Measurements from ENCODE around the gene NACAD.
A peak's percentile ranks its signal among the peaks of the same experiment; 100 is the strongest.

NACAD gene

DNA sequence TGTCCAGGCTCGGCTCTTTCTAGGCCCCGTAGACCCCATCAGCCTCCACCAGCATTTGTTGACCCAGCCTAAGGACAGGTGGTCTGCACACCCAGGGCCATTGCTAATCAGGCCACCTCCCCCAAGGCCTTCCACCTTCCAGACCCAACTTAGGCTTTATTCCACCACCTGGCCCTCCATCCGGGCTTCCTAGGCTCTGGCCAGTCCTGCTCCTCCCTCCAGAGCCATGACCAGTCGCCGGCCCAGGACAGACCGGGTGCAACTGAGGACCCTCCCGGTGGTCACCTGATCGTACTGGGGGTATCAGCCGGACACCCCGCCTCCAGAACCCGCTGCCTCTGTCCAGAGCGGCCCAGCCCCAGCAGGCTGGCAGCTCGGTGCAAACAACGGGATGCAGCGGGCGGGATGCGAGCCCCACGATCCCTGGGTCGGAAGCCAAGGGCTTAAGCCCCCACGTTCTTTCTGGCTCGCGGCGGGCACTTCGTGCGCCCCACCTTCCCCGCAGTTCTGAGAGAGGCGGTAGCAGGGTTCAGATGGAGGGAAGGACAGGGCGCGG, 545 bp downstream of the NACAD start:
- DNase-seq (ENCODE audit: low spot score): no peak

DNA sequence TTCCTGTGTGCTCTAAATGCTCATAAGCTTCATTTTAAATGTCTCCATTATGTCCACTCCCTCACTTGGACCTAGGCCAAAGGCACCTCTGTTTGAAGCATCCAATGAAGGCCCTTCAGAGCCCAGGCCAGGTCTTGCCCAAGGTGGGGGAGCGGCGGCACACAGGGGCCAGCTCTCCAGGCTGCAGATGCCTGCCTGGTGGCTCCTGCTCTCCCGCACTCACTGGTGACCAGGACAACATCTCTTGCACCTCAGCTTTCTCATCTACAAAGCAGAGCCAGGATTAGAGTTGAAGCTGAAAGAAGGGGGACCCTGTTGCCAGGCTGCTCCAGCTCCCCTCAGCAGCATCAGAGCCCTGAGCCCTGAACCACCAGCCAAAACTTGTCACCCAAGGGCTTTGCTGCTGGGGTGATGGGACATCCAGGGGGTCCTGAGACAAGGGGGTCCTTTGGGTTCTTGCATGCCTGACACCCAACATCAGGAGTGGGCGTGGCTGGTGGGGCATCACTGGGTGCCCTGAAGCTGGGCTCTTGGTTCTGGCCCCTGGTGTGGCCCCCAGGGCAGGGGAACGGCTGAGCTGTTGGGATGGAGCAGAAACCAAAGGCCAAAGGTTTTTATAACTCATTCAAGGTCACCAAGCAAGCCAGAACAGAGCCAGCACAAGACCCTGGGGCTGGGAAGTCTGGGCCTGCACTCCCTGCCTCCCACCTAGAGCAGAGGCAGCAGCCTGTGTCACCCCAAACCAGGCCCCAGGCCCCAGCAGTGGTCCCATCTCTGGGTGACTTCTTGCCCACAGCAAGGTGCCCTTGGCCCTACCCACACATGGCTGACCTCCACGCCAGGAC, 1.2 kb downstream of the NACAD start:
- DNase-seq (ENCODE audit: low spot score): no peak

DNA sequence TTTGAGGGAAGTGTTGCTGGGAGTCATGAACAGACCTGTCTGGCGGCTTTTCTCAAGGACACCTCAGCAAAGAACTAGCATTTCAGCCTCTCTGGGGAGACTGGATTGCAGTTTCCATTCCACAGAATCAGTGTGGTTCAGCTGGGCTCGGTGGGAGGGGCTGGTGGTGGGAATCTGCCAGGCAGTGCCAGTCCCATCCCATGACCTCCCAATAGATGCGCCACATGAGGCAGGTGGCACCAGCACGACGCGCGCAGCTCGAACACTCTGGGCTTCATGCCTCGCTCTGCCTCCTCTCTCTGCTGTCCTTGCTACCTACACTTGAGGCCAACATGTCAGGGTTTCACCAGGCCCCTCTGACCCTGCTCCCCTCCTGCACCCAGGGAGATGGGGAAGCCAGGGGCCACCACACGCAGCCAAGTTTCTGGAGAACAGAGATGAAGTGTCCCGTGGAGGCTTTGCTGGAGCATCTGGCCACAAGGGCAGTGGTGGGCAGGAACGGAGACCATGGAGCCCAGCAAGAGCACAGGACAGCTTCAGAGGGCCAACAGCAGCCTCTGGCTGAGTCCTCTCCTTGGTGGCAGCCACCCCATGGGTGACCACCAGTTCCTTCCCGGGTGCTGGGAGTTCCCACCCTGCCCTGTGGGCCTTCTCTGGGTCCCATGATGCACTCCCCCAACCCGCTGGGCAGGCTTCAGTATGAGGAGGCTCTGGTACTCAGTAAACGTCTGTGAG, 2.3 kb downstream of the NACAD start:
- no peak for DNase-seq (ENCODE audit: low spot score)

DNA sequence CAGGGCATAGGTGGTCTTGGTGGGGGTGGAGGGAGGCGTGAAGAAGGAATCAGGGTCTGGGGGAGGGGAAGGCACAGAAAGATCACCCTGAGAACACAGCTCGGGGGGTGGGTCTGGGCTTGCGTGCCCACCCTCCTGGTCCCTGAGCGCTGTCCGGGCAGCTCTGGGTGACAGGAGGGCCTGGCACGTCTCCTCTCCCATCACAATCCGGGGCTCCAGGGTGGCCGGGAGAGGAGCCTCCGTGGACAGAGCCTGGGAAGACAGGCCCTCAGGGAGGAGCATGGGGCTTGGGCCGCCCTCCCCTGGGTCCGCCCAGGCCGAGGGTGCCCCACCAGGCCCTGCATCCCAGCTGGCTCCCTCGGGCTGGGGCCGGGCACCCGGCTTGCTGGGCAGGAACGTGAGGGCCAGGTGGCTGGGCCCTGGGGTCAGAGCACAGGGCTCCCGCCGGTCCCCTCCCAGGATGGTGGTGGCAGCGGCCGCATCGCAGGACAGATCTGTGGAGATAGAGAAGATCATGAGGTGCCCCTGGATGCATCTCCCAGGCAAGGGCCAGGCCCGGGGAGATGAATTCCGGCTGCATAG, 3.1 kb downstream of the NACAD start:
- DNase-seq (ENCODE audit: low spot score): no peak

DNA sequence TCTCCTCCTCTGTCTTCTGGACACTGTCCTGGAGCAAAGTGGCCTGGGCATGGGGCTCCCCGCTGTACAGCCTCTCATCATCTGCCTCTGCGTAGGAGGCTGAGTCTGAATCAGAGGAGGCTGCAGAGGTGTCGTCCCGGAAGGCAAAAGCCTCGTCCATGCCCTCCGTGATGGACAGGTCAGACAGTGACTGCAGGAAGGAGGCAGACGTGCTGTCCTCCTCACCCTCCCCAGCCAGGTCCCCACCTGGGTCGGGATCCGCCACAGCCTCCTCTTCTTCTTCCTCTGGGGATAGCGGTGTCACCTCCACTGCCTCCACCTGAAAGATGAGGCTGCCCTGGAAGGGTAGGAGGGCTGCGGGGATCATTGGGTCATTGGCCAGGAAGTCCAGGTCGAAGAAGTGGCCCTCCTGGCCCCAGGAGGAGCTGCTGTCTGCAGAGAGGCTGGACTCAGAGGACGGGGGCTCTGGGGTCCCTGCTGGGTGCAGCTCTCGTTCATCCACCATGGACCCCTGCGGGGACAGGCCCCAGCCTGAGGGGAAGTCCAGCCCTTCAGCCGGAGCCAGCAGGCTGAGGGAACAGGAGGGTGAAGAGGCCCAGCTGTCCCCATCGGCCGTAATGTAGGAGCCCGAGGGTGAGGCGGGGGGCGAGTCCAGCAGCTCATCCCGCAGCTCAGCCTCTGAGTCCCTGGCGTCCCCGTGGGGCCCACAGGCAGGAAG, 3.7 kb downstream of the NACAD start:
- no peak for DNase-seq (ENCODE audit: low spot score)

DNA sequence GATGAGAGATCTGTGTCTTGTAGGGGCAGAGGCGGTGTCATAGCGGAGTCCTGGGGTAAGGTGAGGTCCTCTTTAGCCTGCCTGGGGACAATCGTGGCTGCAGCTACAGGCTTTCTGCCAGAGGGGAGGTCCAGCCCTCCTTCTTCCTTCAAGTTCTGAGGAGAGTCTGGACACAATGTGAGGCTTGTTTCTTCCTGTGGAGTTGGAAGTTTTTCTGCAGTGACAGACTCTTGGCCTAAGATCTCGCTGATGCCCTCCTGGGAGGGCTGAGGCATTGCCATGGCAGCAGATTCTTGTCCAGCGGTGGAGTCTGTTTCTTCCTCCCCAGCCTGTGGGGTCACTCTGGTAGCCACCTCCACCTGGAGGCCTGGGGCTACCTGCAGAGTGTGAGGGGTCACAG, 4.4 kb downstream of the NACAD start:
- no peak for DNase-seq (ENCODE audit: low spot score)

DNA sequence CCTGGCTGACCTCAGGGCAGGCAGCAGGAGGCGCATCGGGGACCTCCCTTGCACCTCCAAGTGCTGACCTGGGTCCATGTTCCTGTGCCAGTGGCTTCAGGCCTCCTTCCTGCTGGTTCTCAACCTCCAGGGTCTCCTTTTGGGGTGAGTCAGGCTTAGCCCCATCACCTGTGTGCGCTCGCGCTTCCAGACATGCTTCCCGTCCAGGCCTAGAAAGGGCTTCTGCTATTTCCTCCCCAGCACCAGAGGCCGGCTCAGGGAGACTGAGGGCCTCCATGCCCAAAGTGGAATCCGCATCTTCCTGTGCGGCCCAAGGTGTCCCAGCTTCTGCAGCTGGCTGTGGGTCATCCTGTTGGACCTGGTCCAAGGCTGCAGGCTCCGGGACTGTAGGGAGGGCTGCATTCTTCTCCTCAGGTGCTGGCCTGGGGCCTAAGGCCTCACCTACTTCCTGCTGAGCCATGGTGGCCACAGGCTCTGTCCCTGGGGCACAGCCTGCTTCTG, 5.9 kb downstream of the NACAD start:
- DNase-seq (ENCODE audit: low spot score): peak; percentile 68

DNA sequence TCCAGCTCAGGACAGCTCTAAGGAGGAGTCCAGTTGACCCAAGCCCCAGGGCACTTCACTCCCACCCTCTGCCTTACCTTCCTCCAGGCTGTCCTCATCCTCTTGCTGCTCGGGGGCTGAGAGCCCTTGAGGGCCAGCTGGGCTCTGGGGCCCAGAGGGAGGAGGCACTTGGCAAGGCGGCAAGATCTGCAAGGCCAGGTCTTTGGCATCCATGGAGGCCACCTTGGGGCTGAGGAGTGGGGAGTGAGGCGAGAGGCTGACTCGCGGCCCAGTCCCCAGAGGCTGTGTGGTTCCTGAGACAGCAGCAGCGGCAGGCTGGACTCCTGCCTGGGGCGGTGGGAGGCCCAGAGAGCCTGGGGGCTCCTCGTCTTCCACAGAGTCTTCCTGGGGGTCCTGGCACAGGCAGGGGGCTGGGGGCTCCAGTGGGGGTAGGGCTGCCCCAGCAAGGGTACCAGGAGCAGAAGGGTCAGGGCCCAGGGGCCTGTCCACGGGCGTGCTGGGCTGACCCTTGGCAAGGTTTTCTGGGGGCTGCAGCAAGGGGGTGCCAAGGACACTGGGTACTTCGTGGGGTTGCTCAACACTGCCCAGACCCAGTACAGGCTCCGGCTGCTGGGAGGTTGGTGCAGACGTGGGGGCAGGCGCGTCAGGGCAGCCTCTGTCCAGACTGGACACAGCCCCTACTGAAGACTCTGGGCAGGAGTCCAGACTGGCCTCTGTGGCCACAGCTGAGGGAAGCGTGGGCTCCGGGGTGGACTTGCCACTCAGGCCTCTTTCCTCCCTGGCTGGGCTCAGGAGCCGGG, 6.5 kb downstream of the NACAD start:
- DNase-seq (ENCODE audit: low spot score): no peak

DNA sequence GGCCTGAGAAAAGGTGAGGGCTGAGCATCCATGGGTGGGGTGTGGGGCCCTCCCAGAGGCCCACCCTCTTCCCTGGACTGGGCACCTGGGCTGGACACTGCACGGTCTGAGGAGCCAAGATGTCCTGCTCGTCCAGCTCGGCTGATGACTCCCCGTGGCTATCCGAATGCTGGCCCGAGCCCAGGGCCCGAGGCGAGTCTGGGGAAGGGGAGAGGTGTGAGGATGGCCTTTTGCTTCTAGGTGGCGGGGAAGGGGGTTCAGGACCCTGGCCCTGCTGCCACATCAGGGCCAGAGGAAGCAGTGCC, 7.1 kb downstream of the NACAD start:
- DNase-seq (ENCODE audit: low spot score): no peak

DNA sequence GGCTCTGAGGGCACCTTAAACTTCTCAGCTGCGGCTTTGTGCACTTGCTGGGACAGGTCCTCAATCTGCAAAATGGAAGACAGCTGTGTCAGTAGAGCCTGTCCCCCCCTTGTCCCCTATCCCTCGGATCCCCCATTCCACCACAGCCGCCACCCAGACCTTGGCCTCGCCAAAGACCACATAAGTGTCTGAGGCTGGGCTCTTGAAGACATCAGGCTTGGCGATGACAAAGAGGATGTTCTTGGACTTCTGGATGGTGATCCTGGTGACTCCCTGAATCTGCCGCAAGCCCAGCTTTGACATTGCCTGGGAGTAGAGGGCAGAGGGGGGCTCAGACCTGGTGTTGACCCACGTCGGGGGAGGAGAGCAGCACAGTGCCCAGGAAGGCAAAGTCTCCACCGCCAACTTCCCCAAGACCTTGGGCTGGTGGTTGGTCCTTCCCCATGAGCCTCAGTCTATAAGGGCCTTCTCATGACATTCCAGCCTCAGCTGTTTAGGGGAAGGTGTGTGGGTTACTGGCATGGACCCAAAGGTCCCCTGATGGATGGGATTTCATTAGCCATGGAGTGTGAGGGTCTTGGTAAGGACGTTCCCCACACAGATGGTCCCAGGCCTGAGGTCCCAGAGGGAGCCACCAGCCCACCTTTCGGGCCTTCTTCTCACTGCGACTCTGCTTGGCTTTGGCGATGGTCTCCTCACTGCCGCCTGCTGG, 7.7 kb downstream of the NACAD start:
- DNase-seq (ENCODE audit: low spot score): no peak

DNA sequence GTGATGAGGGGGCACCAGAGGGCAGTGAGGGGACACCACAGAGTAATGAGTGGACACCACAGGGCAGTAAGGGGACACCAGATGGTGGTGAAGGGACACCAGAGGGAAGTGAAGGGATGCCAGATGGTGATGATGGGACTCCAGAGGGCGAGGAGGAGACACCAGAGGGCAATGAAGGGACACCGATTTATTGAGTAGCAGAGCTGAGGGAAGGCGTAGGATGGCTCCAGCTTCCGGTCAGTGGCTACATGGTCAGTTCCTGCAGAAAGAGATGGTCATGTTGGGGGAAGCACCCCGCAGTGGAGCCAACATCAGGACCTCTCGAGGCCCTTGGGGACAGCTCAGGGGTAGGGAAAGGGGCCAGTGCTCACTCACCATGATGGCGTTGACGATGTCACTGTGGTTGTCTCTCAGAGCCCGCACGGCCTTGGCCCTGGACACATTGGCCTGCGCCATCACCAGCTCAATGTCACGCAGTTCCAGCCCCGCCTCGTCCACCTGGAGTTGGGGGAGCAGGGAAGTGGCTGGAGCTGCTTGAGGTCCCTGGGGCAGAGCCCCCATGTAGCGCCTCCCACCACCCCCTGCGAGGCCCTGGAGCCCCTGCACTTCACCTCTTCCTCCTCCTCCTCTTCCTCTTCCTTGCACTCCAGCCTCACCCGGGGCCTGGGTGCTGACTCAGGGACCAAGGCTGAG, 8.4 kb downstream of the NACAD start:
- no peak for DNase-seq (ENCODE audit: low spot score)

DNA sequence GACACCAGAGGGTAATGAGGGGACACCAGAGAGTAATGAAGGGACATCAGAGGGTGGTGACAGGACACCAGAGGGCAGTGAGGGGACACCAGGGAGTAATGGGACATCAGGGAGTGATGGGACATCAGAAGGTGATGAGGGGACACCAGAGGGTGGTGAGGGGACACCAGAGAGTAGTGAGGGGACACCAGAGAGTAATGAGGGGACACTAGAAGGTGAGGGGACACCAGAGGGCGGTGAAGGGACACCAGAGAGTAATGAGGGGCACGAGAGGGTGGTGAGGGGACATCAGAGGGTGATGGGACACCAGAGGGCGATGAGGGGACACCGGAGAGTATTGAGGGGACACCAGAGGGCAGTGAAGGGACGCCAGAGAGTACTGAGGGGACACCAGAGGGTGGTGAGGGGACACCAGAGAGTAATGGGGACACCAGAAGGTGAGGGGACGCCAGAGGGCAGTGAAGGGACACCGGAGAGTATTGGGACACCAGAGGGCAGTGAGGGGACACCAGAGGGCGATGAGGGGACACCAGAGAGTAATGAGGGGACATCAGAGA, 10.6 kb downstream of the NACAD start:
- DNase-seq (ENCODE audit: low spot score): no peak

DNA sequence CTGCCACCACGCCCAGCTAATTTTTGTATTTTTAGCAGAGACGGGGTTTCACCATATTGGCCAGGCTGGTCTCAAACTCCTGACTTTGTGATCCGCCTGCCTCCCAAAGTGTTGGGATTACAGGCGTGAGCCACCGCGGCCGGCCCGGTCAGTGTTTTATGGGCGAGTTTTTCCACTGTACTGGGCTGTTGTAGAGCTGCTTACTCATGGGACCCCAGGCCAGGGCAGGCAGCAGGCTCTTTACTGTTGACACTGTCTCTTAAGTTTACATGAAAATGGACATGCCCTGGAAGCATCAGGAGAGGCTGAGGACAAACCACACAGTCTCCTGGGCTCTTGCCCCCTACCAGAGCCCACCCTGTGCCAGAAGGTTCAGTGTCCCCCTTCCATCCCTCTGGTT, 11.2 kb downstream of the NACAD start:
- no peak for DNase-seq (ENCODE audit: low spot score)

DNA sequence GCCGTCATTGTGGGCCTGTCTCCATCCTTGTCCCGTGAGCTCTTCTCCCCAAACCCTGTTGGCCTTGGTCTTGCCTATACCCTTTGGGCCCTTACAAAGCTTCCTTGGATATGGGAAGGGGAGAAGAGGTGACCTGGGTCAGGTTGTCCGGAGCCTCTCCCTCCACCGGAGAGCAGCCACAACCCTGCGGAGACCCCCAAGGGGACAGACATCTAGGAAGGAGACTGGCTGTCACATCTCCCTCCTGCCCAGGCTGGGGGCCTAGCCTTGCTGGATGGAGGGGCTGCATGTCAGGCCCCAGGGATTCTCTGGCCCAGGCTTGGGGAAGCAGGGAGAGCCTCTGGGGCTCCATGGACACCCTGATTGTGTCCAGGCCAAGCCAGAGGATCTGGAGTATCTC, 11.8 kb downstream of the NACAD start:
- no peak for DNase-seq (ENCODE audit: low spot score)

DNA sequence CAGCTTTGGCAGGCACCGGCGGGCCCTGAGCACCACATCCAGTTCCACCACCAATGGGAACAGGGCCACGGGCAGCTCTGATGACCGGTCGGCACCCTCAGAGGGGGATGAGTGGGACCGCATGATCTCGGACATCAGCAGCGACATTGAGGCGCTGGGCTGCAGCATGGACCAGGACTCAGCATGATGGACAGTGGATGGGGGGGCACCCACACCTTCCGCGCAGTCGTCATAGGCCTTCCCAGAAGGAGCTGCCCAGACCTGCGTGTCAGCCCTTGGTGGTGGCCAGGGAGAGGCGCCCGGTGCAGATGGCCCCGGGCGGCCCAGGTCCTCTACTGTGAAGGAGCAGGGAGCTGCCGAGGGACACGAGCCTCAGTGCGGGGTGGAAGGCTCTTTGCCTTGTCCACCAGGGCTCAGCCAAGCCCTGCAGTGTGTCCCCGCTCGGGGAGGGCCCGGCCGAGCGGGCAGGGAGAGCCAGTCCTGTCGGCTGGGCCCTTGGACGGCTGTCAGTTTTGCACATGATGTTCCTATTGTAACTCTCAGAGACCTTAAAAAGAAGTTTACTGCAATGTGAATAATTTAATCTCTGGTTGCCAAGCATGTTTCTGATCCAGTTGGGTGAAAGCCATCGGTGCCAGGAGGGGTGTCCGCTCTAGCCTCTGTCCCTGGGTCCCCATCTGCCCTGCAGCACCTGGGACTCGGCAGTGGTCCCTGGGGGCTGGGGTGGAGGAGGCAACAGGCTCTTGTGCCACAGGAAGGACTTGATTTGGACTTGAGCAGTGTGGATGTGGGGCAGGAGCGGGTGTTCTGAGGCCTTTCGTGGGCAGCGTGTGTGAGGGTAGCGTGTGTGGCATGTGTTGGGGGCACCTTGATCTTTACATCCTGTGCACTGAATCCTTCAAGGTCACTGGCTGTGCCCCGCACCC, 12.6 kb downstream of the NACAD start:
- DNase-seq (ENCODE audit: low spot score): no peak

DNA sequence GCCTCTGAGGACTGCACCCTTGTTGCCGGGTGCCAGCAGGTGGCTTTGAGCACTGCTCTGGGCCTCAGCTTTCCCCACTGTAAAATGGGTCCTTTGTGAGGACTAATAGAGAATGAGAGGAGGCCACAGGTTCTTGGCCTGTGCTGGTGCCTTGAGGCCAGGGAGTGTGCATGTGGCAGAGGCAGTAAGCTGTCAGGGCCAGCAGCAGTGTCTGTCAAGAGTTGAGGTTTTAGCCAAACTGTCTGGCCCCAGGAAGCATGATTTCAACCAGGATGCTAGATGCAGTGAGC, 13.5 kb downstream of the NACAD start:
- DNase-seq (ENCODE audit: low spot score): no peak

DNA sequence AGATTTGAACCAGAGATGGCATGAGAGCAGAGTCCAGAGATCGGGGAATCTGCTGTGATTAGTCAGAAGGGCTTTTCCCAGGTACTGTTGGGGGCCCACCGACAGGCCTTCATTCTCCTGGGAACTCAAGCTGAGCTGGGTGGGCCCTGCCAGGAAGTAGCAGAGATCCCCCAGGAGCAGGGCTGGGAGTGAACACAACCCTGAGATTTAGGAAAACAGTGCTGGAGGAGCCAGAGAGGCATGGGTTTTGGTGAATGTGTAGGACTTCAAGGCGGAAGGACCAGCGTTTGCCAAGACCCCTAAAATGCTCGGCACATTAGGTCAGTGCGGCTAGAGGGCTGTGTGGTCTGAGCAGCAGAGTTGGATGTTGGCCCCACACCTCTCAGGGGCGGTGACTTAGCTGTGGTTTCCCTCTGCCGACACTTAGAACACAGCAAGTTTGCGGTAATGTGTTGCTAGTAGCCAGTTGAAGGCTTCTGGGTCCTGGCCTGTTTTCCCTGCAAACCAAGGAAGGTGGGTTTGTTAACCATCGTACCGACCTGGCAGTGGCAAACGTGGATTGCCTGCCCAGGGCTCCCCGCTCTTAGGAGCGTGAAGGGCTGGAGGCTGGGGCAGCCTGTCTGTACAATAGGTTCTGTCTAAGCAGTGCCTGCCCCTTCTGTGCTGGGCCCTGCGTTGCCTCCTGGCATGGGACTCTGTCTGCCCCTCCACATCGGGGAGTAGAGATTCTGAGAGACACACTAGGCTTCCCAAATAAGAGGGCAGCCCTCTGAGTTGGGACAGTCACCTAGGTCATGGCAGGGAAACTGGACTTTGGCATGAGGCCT, 14.0 kb downstream of the NACAD start:
- DNase-seq (ENCODE audit: low spot score): no peak

All from kidney tubule cell (primary cell).